IPS-11a (cell line): ENCODE data around the gene COL16A1.

ENCODE experiments used
- H3K4me3 ChIP-seq: one replicate; pipeline ENCODE4 v1.5.1; 2013; ENCODE audit warnings: low read depth, low read length, control low read depth

COL16A1 gene

GRCh38 chr1:31733389-31734219, 29.8 kb upstream of the COL16A1 start:
- H3K4me3 ChIP-seq = no peak overlapping the region

DNA sequence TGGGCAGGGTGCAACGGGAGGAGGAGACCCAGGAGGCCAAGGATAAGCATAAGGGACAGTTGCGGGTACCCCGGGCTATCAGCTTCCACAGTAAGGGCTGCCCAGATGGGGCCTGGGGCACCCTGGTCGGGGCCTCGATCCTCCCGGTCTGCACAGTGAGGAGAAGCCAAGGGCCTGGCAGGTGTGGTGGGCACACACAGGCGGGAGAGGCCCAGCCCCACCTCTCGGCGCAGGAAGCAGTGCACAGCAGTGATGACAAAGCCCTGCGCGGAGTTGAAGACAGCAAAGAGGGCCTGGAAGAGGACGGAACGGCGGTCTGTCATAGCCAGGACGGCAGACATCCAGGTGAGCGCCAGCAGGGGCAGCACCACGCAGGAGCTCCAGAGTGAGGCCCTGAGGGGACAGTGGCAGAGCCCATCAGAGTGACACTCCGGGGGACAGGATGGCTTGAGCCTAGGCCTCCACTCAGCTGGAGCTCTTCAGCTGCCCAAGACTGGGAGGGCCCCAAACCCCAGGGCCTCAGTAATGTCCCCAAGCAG, 29.0 kb upstream of the COL16A1 start:
- H3K4me3 ChIP-seq = no peak overlapping the region

DNA sequence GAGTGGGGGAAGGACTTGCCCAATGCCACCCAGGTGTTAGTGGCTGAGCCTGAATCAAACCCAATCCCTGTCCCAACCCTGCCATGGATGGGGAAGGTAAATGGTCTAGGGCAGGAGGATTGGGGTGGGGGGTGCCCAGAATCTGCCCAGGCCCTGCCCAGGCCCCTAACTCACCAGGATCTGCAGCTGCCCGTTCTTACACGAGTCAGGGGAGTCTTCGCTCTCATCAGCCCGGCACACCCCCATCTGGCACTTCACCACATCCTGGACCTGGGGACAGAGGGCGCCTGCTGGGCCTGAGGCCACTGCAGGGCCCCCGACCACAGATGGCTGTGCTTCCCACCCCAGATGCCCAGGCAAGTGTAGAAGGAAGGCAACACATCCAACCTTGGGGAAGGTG, 28.5 kb upstream of the COL16A1 start:
- no peak overlapping the region for H3K4me3 ChIP-seq

- no peak overlapping the region for H3K4me3 ChIP-seq
Observed at GRCh38 chr1:31731049-31731565, 27.3 kb upstream of the COL16A1 start.

- no peak overlapping the region for H3K4me3 ChIP-seq
Observed at GRCh38 chr1:31730336-31731048, 26.7 kb upstream of the COL16A1 start.

DNA sequence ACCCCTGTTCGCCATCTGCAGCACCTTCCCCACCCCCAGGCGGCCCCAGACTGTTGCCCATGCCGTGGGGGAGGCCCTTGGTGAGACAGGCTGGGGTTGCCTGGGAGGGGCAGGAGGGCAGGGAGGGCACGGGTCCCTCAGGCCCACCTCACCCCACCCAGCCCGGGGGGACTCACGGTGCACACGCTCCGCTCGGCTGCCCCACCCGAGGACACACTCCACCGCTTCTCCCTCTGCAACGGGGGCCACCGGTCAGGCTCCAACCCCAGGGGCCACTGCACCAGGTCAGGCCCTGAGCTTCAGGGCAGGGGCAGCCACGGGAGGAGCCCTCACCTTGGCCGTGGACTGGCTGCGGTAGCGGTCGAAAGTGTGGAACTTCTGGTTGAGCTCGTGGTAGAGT, 24.0 kb upstream of the COL16A1 start:
- H3K4me3 ChIP-seq = no peak overlapping the region

GRCh38 chr1:31727195-31727594, 23.4 kb upstream of the COL16A1 start:
- H3K4me3 ChIP-seq = no peak overlapping the region

DNA sequence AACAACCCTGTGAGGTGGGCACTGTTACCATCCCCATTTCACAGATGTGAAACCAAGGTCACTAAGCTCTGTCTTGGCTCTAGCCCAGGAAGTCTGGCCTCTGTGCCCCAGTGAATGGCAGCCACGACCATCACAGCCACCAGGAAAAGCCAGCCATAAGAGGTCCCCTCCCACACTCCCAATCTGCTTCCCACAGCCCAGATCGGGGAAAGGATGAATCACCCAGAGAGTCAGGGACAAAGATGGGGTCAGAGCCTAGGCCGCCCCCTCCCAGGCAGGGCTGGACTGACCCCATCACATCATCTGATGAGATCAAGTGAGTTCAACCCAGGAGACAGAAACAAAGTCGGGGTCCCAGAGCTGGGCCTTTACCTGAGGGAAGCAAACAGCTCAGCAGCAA, 22.9 kb upstream of the COL16A1 start:
- H3K4me3 ChIP-seq = no peak overlapping the region

GRCh38 chr1:31725777-31726535, 22.1 kb upstream of the COL16A1 start:
- H3K4me3 ChIP-seq = no peak overlapping the region

DNA sequence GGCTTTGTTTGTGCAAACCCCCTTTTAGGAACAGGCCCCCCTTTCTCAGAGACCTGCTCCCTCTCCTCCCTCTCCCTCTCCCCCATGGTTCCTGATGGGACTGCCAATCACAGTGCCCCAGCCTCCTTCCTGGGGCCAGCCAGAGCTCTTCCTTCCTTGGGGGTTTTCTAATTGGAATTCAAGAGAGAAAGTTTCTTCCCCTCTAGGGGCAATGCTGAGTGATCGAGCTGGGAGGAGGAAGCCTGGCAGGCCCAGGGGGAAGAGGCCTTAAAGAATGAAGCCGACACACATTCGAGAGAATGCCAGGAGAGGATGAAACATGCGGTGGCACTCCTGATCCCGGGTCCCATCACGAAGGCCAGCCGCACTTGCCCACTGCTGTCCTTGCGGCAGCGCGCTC, 21.3 kb upstream of the COL16A1 start:
- no peak overlapping the region for H3K4me3 ChIP-seq

- no peak overlapping the region for H3K4me3 ChIP-seq
Observed at GRCh38 chr1:31723828-31724359, 20.1 kb upstream of the COL16A1 start.

DNA sequence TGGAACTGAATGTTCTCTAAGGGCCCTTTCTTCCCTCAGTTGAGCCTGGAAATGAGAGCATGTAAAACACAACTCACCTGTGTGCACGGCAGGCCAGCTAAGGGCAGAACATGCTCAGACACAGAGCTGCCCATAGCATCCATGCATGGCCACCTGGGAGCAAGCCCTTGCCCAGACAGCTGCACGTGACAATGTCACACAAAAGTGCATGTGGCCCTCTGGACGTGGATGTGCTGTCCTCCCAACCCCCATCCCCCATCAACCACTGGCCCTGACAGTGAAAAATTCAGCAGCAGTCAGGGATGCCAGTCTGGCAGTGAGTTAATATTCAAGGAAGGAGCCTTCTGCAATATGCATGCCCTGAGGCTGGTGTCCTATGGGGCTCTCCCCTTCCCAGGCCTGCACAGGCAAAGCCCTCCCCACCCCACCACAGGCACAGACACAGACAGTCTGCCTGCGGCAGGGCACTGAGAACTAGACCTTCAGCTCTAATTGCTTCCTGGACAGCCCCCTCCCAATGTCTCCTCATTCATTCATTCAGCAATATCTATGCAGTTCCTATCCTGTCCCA, 14.6 kb upstream of the COL16A1 start:
- no peak overlapping the region for H3K4me3 ChIP-seq

DNA sequence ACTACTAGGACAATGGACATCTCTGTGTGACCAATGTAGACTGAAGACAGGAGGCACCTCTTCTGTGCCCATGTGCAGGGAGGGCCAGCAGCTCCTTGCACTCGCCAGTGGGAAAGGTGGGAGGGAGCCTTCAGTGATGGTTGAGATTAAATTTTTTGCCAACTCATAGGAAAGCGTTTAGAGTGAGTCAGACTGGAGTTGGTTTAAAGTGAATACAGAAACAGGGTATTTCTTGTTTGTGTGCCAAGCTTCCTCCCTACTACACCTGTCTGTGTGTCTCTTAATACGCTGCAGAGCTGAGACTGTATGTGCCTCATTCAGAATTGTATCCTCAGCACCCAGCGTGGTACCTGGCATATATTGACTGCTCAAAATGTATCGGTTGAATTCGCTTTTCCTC, 13.5 kb upstream of the COL16A1 start:
- no peak overlapping the region for H3K4me3 ChIP-seq

DNA sequence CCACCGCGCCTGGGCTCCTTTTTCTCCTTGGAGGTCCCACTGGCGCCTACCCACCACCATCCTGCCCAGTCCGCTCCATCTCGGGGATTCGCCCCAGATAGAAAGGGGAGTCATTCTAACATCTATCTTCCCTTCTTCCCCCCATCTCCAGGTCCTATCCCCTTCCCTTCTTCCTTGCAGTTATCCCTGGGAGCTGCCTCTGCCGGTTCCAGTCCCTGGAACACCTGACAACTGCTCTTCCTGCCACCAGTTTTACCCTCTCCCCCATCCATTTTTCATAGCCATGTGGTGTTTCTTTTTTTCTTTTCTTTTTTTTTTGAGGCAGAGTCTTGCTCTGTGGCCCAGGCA, 12.0 kb upstream of the COL16A1 start:
- H3K4me3 ChIP-seq = no peak overlapping the region

DNA sequence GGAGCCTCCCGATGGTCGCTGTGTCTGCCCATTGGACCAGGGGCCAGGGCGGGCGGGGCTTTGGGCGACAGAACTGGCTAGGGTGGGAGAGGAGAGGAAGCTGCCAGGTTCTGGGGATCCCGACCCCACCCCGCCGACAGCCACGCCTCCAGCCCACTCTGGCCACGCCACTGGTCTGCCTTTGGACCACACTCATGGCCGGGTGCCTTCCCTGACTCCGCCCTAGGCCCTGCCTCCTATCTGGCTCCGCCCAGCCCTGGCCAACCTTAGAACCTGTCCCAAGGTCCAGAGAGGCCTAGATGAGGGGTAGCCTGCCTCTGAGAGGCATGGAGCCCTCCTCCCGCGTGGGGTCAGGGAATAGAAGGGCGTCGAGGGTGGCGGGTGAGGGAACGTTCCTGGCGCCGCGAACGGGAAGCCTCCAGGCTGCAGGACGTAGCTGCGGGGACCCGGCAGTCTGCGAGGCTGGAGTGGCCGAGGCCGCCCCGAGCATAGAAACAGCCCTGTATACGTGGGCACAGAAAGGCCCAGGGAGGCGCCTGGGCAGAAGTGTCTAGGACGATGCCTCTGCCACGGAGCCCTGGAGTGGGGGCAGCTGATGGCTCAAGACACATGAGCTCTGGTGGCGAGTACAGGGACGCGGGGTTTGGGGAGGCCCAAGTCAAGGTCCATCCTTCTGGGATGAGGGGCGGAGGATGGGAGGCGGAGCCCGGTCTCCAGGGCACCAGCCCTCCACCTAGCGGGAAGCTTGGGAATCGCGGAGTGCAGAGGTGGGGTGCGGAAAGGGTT, 11.5 kb upstream of the COL16A1 start:
- peak overlapping the region; percentile 41 for H3K4me3 ChIP-seq

- peak overlapping the region; percentile 29 for H3K4me3 ChIP-seq
Observed at GRCh38 chr1:31714442-31715086, 10.7 kb upstream of the COL16A1 start.

DNA sequence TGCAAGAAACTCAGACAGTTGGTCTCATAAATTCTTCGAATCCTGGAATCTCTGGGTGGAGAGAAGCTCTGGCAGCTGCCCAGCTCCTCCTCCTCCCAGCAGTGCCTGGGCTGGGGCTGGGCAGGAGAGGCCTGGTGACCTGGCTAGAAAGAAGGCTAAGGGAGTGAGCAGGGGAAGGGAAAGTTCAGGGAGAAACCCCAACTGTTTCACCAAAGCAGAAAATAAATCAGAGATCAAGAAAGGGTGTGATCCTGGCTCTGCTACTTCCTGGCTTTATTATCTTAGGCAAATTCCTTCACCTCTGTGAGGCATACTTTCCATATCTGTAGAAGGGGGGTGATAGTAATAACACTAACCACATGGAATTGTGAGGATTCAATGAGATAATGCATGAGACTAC, 8.8 kb upstream of the COL16A1 start:
- H3K4me3 ChIP-seq = no peak overlapping the region

DNA sequence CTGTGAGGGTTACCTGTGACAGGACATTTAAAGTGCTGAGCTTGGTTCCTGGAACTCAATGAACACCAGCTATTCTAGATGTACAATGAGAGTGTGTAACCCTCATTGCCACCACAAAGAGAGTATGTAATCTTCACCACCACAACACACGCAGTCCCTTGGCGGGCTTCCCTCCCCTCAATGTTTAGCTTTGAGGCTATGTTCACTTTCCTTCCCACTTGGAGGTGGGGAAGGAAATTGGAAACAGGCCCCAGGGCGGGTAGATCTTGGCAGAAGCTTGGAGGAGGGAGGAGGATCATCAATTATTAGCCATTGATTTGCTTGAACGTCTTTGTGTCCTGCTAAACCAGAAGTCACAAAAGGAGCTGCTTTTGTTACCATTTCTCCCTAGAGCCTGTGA, 8.3 kb upstream of the COL16A1 start:
- no peak overlapping the region for H3K4me3 ChIP-seq

DNA sequence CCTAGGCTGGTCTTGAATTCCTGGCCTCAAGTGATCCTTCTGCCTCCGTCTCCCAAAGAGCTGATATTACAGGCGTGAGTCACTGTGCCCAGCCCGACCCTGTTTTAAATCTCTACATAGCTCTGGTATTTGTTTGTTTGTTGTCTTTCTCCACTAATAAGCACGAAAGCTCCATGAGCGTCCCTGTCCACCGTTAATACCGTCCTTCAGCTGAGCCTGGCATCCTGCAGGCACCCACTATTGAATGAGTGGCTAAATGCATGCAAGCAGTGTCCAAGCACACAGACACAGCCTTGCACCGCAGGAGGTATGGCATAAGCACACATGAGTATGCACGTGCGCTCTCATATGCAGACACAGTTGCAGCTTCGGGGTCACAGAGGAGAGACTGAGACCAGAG, 4.5 kb upstream of the COL16A1 start:
- H3K4me3 ChIP-seq = no peak overlapping the region
